SK-N-SH treated with all-trans-retinoic acid at 6 μM for 48 hours (cell line): ENCODE data around the gene STX3.

Source experiments
- ATAC-seq: fragments of 200-7000 bp; cut with Tn5 transposase; 3 replicates; pipeline ENCODE4 v1.9.1; 2020; ENCODE audit warnings: mild to moderate bottlenecking, moderate library complexity
- CREB5 ChIP-seq: fragments of 250-450 bp; sonication (Bioruptor Pico); IDR thresholded peaks from 2 replicates; pipeline ENCODE4 v1.5.1; 2020; ENCODE audit warnings: low read depth, mild to moderate bottlenecking, moderate library complexity
- CSDC2 ChIP-seq: fragments of 250-450 bp; sonication (Bioruptor Pico); IDR thresholded peaks from 2 replicates; pipeline ENCODE4 v1.5.0; 2020; ENCODE audit warnings: mild to moderate bottlenecking, moderate library complexity
- CSRNP3 ChIP-seq: fragments of 250-450 bp; sonication (Bioruptor Pico); IDR thresholded peaks from 2 replicates; pipeline ENCODE4 v1.5.1; 2021; ENCODE audit warnings: mild to moderate bottlenecking, moderate library complexity
- GLIS3 ChIP-seq: fragments of 250-450 bp; sonication (Bioruptor Pico); IDR thresholded peaks from 2 replicates; pipeline ENCODE4 v1.5.0; 2020; ENCODE audit warnings: mild to moderate bottlenecking, moderate library complexity
- ISL1 ChIP-seq: fragments of 250-450 bp; sonication (Bioruptor Pico); IDR thresholded peaks from 2 replicates; pipeline ENCODE4 v2.1.2; 2022; ENCODE audit warnings: mild to moderate bottlenecking, moderate library complexity
- OSR1 ChIP-seq: fragments of 250-450 bp; sonication (Bioruptor Pico); IDR thresholded peaks from 2 replicates; pipeline ENCODE4 v1.8.0; 2022; ENCODE audit warnings: moderate library complexity, mild to moderate bottlenecking, inconsistent platforms
- PATZ1 ChIP-seq: fragments of 250-450 bp; sonication (Bioruptor Pico); IDR thresholded peaks from 2 replicates; pipeline ENCODE4 v1.8.0; 2020; ENCODE audit warnings: mild to moderate bottlenecking, moderate library complexity, borderline replicate concordance
- SNAI2 ChIP-seq: fragments of 250-450 bp; sonication (Bioruptor Pico); IDR thresholded peaks from 2 replicates; pipeline ENCODE4 v1.5.0; 2020; ENCODE audit warnings: mild to moderate bottlenecking, moderate library complexity
- TCF4 ChIP-seq: fragments of 250-450 bp; sonication (Bioruptor Pico); IDR thresholded peaks from 2 replicates; pipeline ENCODE4 v1.8.0; 2021; ENCODE audit warnings: mild to moderate bottlenecking, moderate library complexity, borderline replicate concordance
- TOX ChIP-seq: fragments of 250-450 bp; sonication (Bioruptor Pico); IDR thresholded peaks from 2 replicates; pipeline ENCODE4 v1.8.0; 2021; ENCODE audit warnings: mild to moderate bottlenecking, moderate library complexity, borderline replicate concordance
- TSHZ2 ChIP-seq: fragments of 250-450 bp; sonication (Bioruptor Pico); IDR thresholded peaks from 2 replicates; pipeline ENCODE4 v1.5.0; 2020; ENCODE audit warnings: mild to moderate bottlenecking, moderate library complexity
- ZC3H10 ChIP-seq: fragments of 250-450 bp; sonication (Bioruptor Pico); IDR thresholded peaks from 2 replicates; pipeline ENCODE4 v1.5.1; 2021; ENCODE audit warnings: mild to moderate bottlenecking, moderate library complexity
- ZFP30 ChIP-seq: fragments of 450-650 bp; formaldehyde crosslinking; IDR thresholded peaks from 2 replicates; pipeline ENCODE4 v1.5.0; 2022; ENCODE audit warnings: mild to moderate bottlenecking, moderate library complexity
- ZNF565 ChIP-seq: fragments of 450-650 bp; formaldehyde crosslinking; conservative IDR thresholded peaks from 2 replicates; pipeline ENCODE4 v1.5.0; 2020; ENCODE audit warnings: low read depth, mild to moderate bottlenecking, moderate library complexity
- ZNF8 ChIP-seq: fragments of 450-650 bp; formaldehyde crosslinking; IDR thresholded peaks from 2 replicates; pipeline ENCODE4 v1.5.0; 2020; ENCODE audit warnings: mild to moderate bottlenecking, moderate library complexity

The STX3 gene

GRCh38 chr11:59791639-59792038 lies 36.5 kb downstream of the STX3 start:
- TF ChIP-seq CSRNP3 (CRISPR knock-in tag) (no peak), ZNF8 (CRISPR knock-in tag) (no peak), ZC3H10 (CRISPR knock-in tag) (no peak), SNAI2 (CRISPR knock-in tag) (no peak), GLIS3 (CRISPR knock-in tag) (no peak), CREB5 (CRISPR knock-in tag) (no peak), TOX (CRISPR knock-in tag) (no peak), ZNF565 (no peak)
- no peak for ATAC-seq

- TF ChIP-seq OSR1 (CRISPR knock-in tag) (no peak), GLIS3 (CRISPR knock-in tag) (no peak), PATZ1 (CRISPR knock-in tag) (no peak), TSHZ2 (CRISPR knock-in tag) (no peak), CREB5 (CRISPR knock-in tag) (no peak), ISL1 (CRISPR knock-in tag) (no peak), ZFP30 (CRISPR knock-in tag) (no peak), TOX (CRISPR knock-in tag) (no peak), CSDC2 (no peak)
- no peak for ATAC-seq
Measured at GRCh38 chr11:59792507-59792906, 37.3 kb downstream of the STX3 start.

GRCh38 chr11:59794417-59794816 lies 39.2 kb downstream of the STX3 start:
- ATAC-seq, result no peak
- no peak for TF ChIP-seq ISL1 (CRISPR knock-in tag)
- TF ChIP-seq TSHZ2 (CRISPR knock-in tag), result no peak
- TF ChIP-seq TOX (CRISPR knock-in tag), result no peak
- TF ChIP-seq TCF4 (CRISPR knock-in tag), result no peak
- TF ChIP-seq ZNF565, result no peak
- no peak for TF ChIP-seq CREB5 (CRISPR knock-in tag)
- TF ChIP-seq GLIS3 (CRISPR knock-in tag), result no peak
